HepG2 (cell line): ENCODE measurements around the gene SLC25A25. TPM values are rescaled to one million over a fixed set of nuclear protein-coding genes. Genes with fewer than 3 reads are reported as not detected.

ENCODE experiments used
- ATF1 ChIP-seq: IDR thresholded peaks from 2 replicates; pipeline ENCODE4 v1.6.1; 2016; ENCODE audit warnings: mild to moderate bottlenecking, control low read depth
- DPF2 ChIP-seq: sonication (generic); formaldehyde crosslinking; IDR thresholded peaks from 2 replicates; pipeline ENCODE4 v1.4.0; 2020; ENCODE audit warnings: mild to moderate bottlenecking, low read depth, missing genetic modification reagents, borderline replicate concordance
- EEA1 ChIP-seq: sonication (generic); formaldehyde crosslinking; IDR thresholded peaks from 2 replicates; pipeline ENCODE4 v1.5.1; 2020; ENCODE audit warnings: mild to moderate bottlenecking, missing genetic modification reagents, borderline replicate concordance
- HOXA3 ChIP-seq: sonication (generic); formaldehyde crosslinking; IDR thresholded peaks from 2 replicates; pipeline ENCODE4 v1.5.0; 2020; ENCODE audit warnings: missing genetic modification reagents
- ISL2 ChIP-seq: sonication (generic); formaldehyde crosslinking; IDR thresholded peaks from 2 replicates; pipeline ENCODE4 v1.5.0; 2020; ENCODE audit warnings: missing genetic modification reagents
- MAX ChIP-seq: IDR thresholded peaks from 2 replicates; pipeline ENCODE4 v1.6.1; 2012; ENCODE audit warnings: inconsistent platforms
- NFKB2 ChIP-seq: sonication (generic); formaldehyde crosslinking; IDR thresholded peaks from 2 replicates; pipeline ENCODE4 v1.4.0; 2020; ENCODE audit warnings: missing genetic modification reagents, borderline replicate concordance
- NRL ChIP-seq: sonication (generic); formaldehyde crosslinking; IDR thresholded peaks from 2 replicates; pipeline ENCODE4 v1.5.0; 2020; ENCODE audit warnings: missing genetic modification reagents, mild to moderate bottlenecking, moderate library complexity, borderline replicate concordance
- PAWR ChIP-seq: sonication (generic); formaldehyde crosslinking; IDR thresholded peaks from 2 replicates; pipeline ENCODE4 v1.4.0; 2020; ENCODE audit warnings: missing genetic modification reagents, mild to moderate bottlenecking, borderline replicate concordance
- SKIL ChIP-seq: sonication (generic); formaldehyde crosslinking; IDR thresholded peaks from 2 replicates; pipeline ENCODE4 v1.8.0; 2022; ENCODE audit warnings: missing genetic modification reagents, mild to moderate bottlenecking, moderate library complexity, borderline replicate concordance
- SNAI1 ChIP-seq: sonication (generic); formaldehyde crosslinking; IDR thresholded peaks from 2 replicates; pipeline ENCODE4 v1.5.0; 2020; ENCODE audit warnings: mild to moderate bottlenecking, missing genetic modification reagents, borderline replicate concordance
- THAP9 ChIP-seq: sonication (generic); formaldehyde crosslinking; IDR thresholded peaks from 2 replicates; pipeline ENCODE4; 2020; ENCODE audit warnings: missing genetic modification reagents, mild to moderate bottlenecking, borderline replicate concordance
- YEATS4 ChIP-seq: sonication (generic); formaldehyde crosslinking; IDR thresholded peaks from 2 replicates; pipeline ENCODE4 v1.4.0; 2020; ENCODE audit warnings: missing genetic modification reagents, borderline replicate concordance
- ZBTB4 ChIP-seq: sonication (generic); formaldehyde crosslinking; IDR thresholded peaks from 2 replicates; pipeline ENCODE4 v1.4.0; 2020; ENCODE audit warnings: missing genetic modification reagents, mild to moderate bottlenecking, borderline replicate concordance
- ZNF496 ChIP-seq: sonication (generic); formaldehyde crosslinking; IDR thresholded peaks from 2 replicates; pipeline ENCODE4 v1.8.1; 2023; ENCODE audit warnings: mild to moderate bottlenecking, moderate library complexity, missing genetic modification reagents; ENCODE audit not compliant: insufficient replicate concordance
- ZNF513 ChIP-seq: sonication (generic); formaldehyde crosslinking; conservative IDR thresholded peaks from 2 replicates; pipeline ENCODE4 v1.5.0; 2020; ENCODE audit warnings: missing genetic modification reagents
- polyA plus RNA-seq, 8 experiments: library from polyadenylated mRNA; depleted of rRNA in 3 of 8; stranded (reverse) in 7 of 8; unstranded in 1 of 8; fragments of >200 nt; fragmentation: Illumina TruSeq in 4 of 8; extraction: Trizol in 4 of 8; gene quantifications; 2 replicates each; pipeline versions ENCODE4 v1.2.1 to v1.2.3, GENCODE V29; 2011 to 2016; ENCODE audit warnings: low read depth in 4 of 8, missing spikeins in 1 of 8, mixed read lengths in 1 of 8; ENCODE audit not compliant: insufficient read depth in 1 of 8
- total RNA-seq, 5 experiments: library from RNA; depleted of rRNA; stranded (reverse); fragments of >200 nt; fragmentation: Illumina TruSeq; extraction: Trizol; gene quantifications; 2 replicates each; pipeline ENCODE4 v1.2.3, GENCODE V29; 2016; ENCODE audit warnings: low read depth in 1 of 5

Gene SLC25A25
- total and polyA plus RNA-seq, 2 of the 13 experiments (the other 11 are each of a cell fraction or from before 2014, with no cell fraction given): 10.5 to 24.8 TPM

GRCh38 chr9:128115187-128116103 lies 47.4 kb downstream of the SLC25A25 start (continued):
- TF ChIP-seq EEA1 (CRISPR knock-in tag): no peak
- no peak for TF ChIP-seq ZNF496 (CRISPR knock-in tag)
- TF ChIP-seq YEATS4 (CRISPR knock-in tag): peak; percentile 88; the same call in 1 of the 2 replicates
- peak; percentile 84 for TF ChIP-seq ISL2 (CRISPR knock-in tag)
- TF ChIP-seq MAX: peak; percentile 90
- no peak; the same call in 1 of the 2 replicates for TF ChIP-seq THAP9 (CRISPR knock-in tag)
- 0 out of 2 replicates have a peak, but pooled peaks have one; percentile 66 for TF ChIP-seq PAWR (CRISPR knock-in tag)
- TF ChIP-seq ATF1 (CRISPR knock-in tag): no peak
- peak; percentile 96 for TF ChIP-seq SNAI1 (CRISPR knock-in tag)
- TF ChIP-seq NFKB2 (CRISPR knock-in tag): peak; percentile 82; the same call in 1 of the 2 replicates
- TF ChIP-seq DPF2: peak; percentile 95
- peak; percentile 93 for TF ChIP-seq HOXA3 (CRISPR knock-in tag)
- peak; percentile 75; the same call in 1 of the 2 replicates for TF ChIP-seq ZBTB4 (CRISPR knock-in tag)
- peak; percentile 94 for TF ChIP-seq SKIL (CRISPR knock-in tag)
- TF ChIP-seq NRL: no peak; the same call in 1 of the 2 replicates
- TF ChIP-seq ZNF513 (CRISPR knock-in tag): no peak
